Stimulated activated CD8-positive, alpha-beta memory T cell treated with anti-CD3 and anti-CD28 coated beads, Interleukin-4, amount 100 ng/mL, for 4 hours (primary cell): ENCODE data around the gene NCKAP5L.
A peak's percentile ranks its signal among the peaks of the same experiment; 100 is the strongest.
"Not testable (repeated sequence)": the region's sequence is repeated elsewhere in the genome, so short reads cannot be mapped to it uniquely, and the experiment has no call there.

Source experiments
- DNase-seq, 2 donors: peaks; one replicate each; pipeline ENCODE4 v3.0.0-alpha.2; 2020; ENCODE audit warnings: low read depth in 2 of 2, low spot score in 1 of 2

The NCKAP5L gene

DNA sequence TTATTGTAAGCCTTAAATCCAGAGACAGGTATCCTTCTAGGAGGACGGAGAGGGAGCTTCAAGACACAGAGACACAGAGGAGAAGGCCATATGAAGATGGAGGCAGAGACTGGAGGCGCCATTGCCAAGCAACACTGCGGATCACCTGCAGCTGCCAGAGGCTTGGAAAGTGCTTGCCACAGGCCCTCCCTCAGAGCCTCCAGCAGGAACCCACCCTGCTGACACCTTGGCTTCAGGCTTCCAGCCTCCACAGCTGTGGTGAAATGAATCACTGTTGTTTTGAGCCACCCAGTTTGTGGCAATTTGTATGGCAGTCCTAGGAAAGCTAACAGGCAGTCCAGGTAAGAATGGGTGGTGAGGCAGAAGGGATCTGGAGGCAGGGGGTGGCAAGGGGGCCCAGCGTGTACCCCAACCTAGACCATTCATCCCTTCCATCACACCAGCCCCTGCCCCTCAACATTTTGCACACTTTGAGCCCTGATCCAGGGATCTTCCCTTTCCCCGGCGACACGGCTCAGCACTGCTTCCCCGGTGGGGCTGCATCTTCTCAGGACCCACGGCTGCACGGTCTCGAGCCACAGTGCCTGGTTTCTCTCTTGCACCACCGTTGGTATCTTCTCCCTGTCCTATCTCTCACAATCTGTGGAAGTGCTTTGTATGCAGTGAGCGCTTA lies 37.0 kb upstream of the NCKAP5L start:
- DNase-seq, result no peak

DNA sequence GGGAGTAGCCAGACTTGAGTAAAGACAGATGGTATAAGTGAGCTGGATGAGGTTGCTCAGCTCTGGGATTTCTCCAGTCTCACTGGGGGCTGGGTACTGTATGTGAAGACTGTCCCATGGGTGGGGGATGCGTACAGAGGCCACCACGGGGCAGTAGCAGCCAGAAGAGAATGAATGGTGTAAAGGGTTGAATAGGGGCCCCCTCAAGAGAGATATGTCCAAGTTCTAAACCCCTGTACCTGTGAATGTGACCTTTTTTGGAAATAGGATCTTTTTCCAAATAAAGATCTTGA lies 36.5 kb upstream of the NCKAP5L start:
- DNase-seq, result no peak

DNA sequence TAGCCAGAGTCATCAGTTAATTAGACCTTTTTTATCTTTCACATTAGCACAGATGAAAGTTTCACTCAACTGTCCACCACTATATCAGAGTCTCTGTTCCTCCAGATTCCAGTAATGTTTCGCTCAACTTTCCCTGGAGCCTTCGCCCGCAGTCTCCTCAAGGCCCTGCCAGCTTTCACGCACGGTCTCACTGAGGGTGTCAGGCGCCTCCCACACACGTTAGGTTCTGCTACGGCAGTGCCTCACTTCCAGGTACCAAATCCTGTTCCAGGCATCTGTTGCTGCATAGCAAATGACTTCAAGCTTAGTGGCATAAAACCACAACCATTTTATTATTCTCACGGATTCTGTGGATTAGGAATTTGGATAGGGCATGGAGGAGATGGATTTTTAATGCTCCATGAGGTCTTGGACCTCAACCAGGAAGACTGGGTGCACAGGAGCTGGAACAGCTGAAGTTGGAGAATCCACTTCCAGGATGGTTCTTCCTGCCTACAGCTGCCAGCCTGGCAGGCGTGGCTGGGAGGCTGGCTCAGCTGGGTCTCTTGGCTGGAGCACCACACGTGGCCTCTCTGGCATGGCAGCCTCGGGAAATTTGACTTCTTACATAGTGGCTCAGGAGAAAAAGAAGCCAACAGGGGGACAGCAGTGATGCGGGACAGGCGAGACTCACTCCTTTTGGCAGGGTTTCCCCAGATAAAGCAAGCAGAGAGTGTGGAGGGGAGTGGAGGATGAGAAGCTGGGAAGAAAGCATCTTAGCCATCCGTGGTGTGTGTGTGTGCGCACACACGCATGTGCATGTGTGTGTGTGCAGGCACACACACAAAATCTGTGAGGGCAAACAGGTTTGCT lies 36.0 kb upstream of the NCKAP5L start:
- no peak for DNase-seq

DNA sequence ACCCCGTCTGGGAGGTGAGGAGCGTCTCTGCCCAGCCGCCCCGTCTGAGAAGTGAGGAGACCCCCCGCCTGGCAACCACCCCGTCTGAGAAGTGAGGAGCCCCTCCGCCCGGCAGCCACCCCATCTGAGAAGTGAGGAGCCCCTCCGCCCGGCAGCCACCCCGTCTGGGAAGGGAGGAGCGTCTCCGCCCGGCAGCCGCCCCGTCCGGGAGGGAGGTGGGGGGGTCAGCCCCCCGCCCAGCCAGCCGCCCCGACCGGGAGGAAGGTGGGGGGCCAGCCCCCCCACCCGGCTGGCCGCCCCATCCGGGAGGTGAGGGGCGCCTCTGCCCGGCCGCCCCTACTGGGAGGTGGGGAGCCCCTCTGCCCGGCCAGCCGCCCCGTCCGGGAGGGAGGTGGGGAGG lies 32.7 kb upstream of the NCKAP5L start:
- not testable (repeated sequence) for DNase-seq

DNA sequence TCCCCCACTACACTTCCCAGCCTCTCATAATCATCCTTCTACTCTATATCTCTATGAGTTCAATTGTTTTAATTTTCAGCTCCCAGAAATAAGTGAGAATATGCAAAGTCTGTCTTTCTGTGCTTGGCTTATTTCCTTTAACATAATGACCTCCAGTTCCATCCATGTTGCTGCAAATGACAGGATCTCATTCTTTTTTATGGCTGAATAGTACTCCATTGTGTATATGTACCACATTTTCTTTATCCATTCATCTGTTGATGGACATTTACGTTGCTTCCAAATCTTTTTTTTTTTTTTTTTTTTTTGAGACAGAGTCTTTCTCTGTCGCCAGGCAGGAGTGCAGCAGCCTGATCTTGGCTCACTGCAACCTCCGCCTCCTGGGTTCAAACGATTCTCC lies 27.7 kb upstream of the NCKAP5L start:
- DNase-seq, result not testable (repeated sequence)

DNA sequence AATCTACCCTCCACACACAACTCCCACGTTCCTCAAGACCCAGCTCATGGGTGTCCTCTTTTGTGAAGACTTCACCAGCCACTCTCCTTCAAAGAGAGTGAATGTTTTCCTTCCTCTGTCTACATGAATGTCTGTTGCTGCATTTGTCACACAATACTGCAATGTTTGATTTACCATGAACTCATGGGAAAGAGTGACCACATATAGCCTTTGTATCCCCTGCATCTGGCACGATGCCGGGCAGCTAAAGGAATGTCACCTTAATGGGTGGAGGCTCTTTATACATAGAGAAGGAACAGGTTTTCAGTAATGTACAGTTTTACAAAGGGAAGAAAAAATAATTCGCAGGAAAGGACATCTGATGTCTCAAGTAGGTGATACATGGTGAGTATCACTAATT lies 26.8 kb upstream of the NCKAP5L start:
- no peak for DNase-seq

DNA sequence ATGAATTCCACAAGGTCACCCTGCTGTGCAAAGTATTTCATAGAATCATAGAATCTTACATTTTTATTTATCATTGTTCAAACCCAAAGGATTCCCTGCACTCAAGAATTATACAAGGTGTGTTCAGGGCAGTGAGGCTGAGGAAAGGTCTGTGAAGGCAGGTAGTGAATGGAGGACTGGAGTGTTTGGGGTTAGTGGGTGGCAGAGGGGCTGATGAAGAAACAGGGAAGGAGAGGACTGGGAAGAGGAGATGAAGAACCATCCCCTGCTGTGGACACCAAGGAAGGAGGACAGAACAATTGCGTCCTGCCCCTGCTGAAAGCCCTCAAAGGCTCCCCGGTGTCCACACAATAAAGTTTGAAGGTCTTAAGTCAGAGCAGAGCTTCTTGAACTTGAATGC lies 25.5 kb upstream of the NCKAP5L start:
- DNase-seq, result no peak

DNA sequence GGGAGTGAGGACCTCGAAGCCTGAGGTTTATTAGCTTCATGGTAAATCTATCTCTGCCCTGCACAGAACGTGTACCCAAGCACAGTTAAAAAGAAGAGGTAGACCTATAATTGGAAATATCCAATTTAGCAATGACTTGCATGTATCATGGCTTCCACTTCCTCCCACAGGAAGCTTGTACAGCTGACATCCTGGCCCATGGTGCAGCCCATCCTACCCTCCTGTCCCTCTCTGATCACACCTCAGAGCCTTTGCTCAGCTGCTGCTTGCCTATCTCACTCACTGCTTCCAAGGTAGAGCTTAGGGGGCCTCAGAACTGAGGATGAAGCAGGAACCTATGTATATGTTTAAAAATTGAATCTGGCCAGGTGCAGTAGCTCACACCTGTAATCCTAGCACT lies 18.9 kb upstream of the NCKAP5L start:
- DNase-seq, result no peak

DNA sequence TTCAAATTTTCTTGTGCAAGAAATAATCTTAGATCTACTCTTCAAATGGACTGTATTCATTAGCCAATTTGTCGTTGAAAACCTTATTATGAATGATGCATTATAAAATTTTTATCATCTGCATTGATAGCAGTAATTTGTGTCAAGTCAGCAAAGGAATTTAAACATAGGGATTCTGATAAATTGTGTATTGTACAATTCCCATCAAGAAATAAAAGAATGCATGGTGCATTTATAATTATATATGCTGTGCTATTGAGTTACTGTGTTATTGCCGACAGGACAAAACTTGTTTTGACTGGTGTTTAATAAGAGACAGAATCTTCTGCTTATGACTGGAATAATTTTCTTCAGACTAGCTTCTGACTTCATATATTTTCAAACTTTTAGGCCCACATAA lies 17.8 kb upstream of the NCKAP5L start:
- no peak for DNase-seq

DNA sequence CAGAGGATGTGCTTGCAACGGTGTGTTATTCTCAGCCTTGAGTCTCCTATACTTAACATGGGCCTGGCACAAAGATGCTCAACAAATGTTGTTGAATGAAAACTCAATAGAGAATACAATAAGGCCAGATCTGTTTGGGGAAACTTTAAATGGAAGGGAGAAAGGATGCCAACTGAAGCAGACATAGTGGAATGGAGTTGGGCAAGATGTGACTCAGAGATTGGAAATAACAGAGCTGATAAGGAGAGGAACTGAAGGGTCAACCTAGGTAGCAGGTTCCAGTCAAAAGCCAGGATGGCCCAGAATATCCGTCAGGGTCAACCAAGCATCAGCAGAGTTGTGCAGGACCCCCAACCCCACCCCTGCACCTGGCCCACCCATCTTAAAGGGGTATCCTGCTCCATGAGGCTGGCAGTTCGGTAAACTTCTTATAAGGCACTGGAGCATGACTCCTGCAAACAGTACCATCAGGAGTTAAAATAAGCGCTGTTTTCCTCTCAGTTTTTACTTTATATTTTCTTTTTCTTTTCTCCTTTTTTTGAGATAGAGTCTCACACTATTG lies 15.7 kb upstream of the NCKAP5L start:
- no peak for DNase-seq

DNA sequence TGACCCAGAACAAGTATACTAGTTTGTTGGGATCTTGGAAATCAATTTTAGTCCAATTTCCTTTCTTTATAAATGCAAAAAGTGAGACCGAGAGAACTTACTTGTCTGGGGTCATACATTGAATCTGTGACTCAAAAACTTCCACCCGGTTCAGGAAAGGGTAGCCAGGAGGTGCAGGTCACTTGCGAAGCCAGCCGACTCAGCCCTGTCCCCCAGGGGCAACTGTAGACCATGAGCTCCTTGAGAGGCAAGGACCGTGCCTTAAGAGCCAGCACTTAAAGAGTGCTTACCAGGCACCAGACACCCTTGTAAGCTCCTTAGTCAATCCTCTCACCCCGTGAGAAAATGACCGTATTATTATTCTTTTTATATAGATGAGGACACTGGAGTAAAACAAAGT lies 15.2 kb upstream of the NCKAP5L start:
- no peak for DNase-seq

DNA sequence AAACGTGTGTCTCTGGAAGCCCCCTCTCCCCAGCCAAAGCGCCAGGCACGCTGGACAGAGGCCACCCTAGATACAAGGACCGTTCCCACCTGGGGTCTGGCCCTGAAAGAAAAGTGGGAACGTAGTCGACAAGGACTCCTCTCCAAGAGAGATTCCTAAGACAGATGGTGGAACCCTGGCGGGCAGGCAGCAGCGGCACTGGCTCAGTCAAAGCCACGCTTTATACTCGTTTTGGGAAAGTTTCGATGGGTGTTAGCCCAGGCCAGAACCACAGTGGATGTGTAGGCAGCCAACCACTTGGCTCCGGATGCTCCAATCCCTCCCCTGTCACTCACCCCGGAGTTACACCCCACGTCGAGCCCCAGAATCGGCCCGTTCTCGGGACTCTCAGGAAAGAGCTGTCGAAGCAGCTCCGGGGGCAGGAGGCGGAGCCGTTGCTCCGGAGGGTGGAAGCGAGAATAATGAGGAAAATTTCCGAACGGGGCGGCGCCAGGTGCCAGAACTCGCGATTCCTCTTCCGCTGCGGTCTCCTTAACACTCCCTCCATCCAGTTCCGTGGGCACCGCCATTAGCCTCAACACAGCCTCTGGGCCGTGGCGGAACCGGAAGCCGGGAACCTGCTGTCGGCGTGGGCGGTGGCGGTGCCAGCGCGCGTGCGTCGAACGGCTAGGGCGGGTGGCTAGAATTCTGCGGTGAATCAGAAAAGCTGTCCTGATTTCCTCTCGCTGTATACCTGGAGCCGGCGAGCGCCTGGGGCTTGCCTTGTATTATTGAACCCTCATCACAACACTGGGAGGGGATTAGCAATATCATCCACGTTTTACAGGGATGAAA lies 14.5 kb upstream of the NCKAP5L start, which contains the start of gene BCDIN3D:
BCDIN3D (minus strand) TSS at position 588 of the 834 bp plus-strand sequence; CDS start at position 569, 19 bp downstream.
- DNase-seq, result peak; percentile 85 to 87

DNA sequence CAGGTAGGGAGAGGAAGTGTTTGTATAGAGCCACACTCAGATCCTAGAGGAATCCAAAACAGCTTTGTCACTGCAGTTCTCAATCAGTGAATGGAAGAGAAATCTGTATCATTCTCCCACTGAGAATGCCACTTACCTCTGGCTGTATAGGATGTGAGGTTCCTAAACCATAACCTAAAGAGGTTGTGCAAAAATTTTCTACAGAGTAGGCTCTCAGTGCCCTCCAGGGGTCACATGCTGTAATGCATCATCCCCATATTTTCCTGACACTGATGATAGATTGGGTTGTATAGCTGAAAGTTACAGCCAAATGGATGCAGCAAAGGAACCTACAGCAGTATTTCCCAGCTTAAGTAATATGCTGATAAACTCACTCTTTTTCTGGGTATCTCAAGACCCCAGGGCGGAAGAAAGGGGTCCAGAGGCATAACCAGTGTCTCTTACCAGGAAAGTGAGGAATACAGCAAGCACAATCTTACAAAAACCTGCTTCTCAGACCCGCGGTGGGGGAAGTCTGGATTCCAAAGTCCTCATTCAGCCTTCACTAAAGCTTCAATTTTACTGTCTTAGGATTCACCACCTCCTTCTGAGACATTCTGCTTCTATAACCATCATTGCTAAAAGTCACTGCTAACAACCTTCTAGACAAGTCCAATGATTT lies 10.9 kb upstream of the NCKAP5L start:
- no peak for DNase-seq

DNA sequence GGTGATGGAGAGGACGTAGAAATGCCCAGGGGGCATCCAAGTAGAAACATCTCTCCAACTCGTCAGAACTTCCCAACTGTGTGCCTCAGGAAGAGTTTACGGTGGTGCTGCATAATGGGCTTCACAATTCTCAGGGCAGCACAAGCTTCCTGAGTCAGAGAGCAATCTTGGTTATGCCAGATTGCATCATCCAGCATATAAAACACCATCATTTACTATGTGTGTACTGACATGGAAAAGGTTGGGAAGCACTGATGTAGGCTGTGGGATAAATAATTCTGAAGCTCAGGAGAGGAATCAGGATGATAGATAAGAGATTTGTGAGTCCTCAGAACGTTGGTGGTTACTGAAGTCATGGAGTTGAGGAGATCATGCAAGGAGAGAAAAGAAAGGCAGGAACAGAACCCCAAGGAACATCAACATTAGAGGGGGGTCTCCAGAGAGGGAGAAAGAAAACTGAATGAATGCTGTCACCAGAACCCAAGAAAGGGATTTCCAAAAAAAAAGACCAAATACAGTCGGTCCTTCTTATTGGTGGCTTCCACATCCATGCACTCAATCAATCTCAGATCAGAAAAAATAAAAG lies 4.7 kb upstream of the NCKAP5L start:
- DNase-seq, result no peak

DNA sequence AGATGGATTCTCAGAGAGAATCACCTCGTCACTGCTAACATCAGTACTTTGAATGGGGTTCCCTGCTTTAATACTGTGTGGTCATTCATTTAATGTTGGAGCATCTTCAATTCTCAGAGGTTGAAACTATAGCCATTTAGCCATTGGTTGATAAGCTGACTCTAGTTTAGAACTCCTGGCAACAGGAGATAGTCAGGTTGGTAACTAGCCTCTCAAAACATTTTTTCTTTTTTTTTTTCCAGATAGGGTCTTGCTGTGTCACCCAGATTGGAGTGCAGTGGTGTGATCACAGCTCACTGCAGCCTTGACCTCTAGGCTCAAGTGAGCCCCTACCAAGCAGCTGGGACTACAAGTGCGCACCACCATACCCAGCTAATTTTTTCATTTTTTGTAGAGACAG lies 3.5 kb upstream of the NCKAP5L start:
- DNase-seq, result no peak

DNA sequence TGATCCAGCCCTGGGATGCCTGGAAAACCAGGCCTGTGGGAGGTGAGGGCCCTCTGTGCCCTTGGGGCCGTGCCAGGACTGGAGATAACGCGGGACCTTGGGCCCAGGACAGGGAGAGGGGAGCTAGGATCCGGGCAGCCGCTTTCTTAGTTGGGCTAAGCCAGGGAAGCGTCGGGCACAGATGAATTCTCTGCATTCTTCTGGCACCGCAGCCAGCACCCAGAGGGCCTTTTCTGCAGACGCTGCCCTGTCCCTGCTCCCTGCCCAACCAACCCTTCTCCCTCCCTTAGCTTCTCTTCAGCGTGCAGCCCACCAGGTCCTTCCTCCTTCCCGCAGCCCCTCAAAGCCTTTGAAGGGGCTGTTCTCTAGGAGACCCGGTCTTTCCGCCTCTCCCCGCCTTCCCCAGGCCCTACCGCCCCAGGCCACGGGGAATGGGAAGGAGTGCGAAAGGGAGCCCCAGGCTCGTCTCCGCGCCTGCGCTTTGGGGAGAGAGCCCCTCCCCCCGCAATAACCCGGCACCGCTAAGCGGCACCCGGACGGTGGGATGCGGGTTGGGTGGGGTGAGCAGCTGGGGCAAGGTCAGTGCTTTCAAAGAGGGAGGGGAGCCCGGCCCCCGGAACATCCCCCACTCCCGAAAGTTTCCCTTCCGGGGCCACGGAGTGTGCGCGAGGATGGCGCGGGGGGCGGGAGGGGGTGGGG lies 663 bp downstream of the NCKAP5L start:
- DNase-seq, result no peak

DNA sequence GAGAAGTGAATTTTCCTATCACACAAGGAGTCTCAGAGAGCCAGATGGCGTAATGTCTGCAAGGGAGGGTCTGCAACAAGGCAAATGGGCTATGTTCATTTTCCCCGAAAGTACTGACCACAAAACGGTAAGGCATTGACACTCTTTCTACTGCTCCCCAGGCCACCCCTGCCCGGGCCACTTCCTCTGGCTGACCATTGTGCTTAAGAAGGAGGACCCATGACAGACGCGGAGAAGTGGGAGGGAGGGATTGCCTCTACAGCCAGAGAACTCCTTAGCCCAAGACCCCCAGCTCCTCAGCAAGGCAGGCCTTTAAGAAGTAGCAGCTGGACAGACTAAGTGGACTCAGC lies 1.2 kb downstream of the NCKAP5L start:
- no peak for DNase-seq

DNA sequence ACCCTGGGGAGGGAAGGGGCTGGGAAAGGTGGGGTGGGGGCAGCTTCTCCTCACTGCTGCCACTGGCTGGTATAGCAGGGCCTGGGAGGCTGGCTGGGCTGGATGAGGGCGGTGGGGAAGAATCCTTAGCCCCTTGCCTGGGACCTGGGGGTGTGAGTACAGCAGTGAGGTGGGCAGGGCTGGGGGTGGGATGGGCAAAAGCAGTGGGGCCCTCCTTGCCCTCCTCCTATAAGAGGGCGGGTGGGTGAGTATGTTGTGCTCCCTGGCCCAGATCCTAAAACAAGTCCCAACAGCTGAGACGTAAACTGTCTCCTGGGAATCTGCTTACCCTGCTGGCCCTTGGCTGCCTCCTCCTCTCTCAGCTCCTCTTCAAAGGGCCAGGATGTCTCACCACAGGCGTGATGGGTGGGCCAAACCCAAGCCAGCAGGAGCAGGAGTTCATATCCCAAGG lies 2.2 kb downstream of the NCKAP5L start:
- DNase-seq, result no peak

DNA sequence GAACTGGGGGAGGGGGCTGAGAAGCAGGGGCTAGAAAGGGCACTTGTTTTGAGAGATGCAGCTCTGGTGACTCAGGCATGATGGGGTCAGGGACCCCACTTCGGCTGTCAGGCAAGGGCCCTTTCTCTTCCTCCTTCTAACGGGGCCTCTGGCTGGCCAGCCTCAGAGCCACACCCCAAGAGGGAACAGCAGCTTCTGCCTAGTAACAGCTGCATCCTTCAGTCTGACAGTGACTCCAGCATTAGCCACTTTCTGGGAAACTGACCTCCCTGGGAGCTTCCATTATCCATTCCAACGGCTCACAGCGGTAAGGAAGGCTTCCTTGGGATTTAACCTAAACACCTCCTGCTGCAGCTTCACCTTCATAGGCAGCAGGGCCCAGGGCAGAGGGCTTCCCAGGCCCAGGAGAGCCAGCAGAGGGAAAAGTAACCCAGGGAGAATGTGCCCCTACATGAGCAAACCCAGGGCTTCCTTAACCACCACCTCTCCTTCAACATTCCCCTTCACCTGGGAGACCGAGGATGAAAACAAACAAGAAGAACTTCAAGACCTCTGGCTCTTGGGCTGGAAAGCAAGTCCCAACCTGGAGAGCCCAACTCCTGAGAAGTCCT lies 2.7 kb downstream of the NCKAP5L start:
- no peak for DNase-seq

DNA sequence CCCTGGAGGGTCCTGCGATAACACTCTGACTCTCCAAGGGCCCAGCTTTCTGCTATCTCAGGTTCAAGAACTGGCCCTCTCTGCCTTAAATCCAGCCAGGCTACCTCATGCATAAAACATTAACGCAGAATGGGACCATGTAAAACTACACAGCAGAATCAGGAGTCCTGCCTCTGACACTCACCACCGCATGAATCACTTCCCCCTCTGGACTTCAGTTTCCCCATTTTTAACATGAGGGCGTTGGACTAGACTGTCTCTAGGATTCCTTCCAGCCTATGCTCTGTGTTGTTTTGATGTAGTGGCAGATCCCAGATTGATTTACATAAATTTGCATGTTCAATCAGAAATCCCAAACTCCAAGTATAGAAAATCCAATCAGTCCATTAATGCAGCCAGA lies 3.3 kb downstream of the NCKAP5L start:
- DNase-seq, result no peak
